HEK293 (cell line): ENCODE results near the gene SLC9A2.

ENCODE experiments used
- CTCF ChIA-PET: fragments of 350-600 bp; formaldehyde crosslinking; extraction: SDS; loops from one replicate; lab custom pipeline; 2021; ENCODE audit warnings: antibody characterized with exemption; lab: Yijun Ruan, JAX
- POLR2A ChIA-PET: fragments of 300-600 bp; formaldehyde crosslinking; extraction: SDS; loops from one replicate; lab custom pipeline; 2020; ENCODE audit warnings: antibody characterized with exemption, inconsistent platforms; lab: Yijun Ruan, JAX
- H3K27ac ChIP-seq: fragments of 200-500 bp; sonication (Bioruptor generic); 2 replicates; pipeline ENCODE4 v1.5.1; 2014; ENCODE audit warnings: low read depth, low read length, control low read depth, inconsistent platforms; ENCODE audit errors: extremely low read depth
- H3K36me3 ChIP-seq, 2 experiments: fragments of 200-500 bp in 1 of 2; sonication (Bioruptor generic) in 1 of 2; 1 replicate in 1 of 2; 2 replicates in 1 of 2; pipeline ENCODE4 v1.5.1; 2014 to 2017; ENCODE audit warnings: inconsistent platforms in 2 of 2, low read length in 2 of 2; ENCODE audit not compliant: control insufficient read depth in 2 of 2, insufficient read depth in 1 of 2
- H3K4me1 ChIP-seq: fragments of 200-500 bp; sonication (Bioruptor generic); 2 replicates; pipeline ENCODE4 v1.5.1; 2014; ENCODE audit warnings: mild to moderate bottlenecking, low read length, inconsistent platforms; ENCODE audit not compliant: control insufficient read depth, insufficient read depth
- H3K4me3 ChIP-seq: 2 replicates; pipeline ENCODE4 v1.5.1; 2011; ENCODE audit warnings: low read depth, mild to moderate bottlenecking, control low read depth, low read length, moderate library complexity
- H3K9me3 ChIP-seq: fragments of 200-500 bp; sonication (Bioruptor generic); 2 replicates; pipeline ENCODE4 v1.5.1; 2014; ENCODE audit warnings: low read depth, low read length, inconsistent platforms; ENCODE audit not compliant: control insufficient read depth, insufficient read depth
- GLIS1 ChIP-seq: fragments of 450-650 bp; formaldehyde crosslinking; IDR thresholded peaks from 2 replicates; pipeline ENCODE4 v1.5.1; 2016; ENCODE audit warnings: missing biosample characterization, missing genetic modification characterization
- HOXC10 ChIP-seq: sonication (generic); formaldehyde crosslinking; IDR thresholded peaks from 2 replicates; pipeline ENCODE4 v1.8.1; 2023; ENCODE audit warnings: mild to moderate bottlenecking, missing genetic modification reagents
- KLF10 ChIP-seq: fragments of 450-650 bp; IDR thresholded peaks from 2 replicates; pipeline ENCODE4 v1.5.1; 2018; ENCODE audit warnings: missing biosample characterization, mild to moderate bottlenecking, missing genetic modification characterization
- KLF8 ChIP-seq: fragments of 450-650 bp; formaldehyde crosslinking; IDR thresholded peaks from 2 replicates; pipeline ENCODE4 v1.5.1; 2016; ENCODE audit warnings: missing biosample characterization, missing genetic modification characterization
- KLF9 ChIP-seq: fragments of 450-650 bp; formaldehyde crosslinking; IDR thresholded peaks from 2 replicates; pipeline ENCODE4 v1.5.1; 2016; ENCODE audit warnings: missing biosample characterization, missing genetic modification characterization, low read depth
- PRDM1 ChIP-seq: fragments of 450-650 bp; formaldehyde crosslinking; IDR thresholded peaks from 2 replicates; pipeline ENCODE4; 2016; ENCODE audit warnings: missing biosample characterization, missing genetic modification characterization
- ZEB2 ChIP-seq: fragments of 450-650 bp; formaldehyde crosslinking; IDR thresholded peaks from 2 replicates; pipeline ENCODE4 v1.5.1; 2016; ENCODE audit warnings: missing biosample characterization, missing genetic modification characterization
- ZNF140 ChIP-seq: fragments of 450-650 bp; formaldehyde crosslinking; IDR thresholded peaks from 2 replicates; pipeline ENCODE4 v1.5.1; 2016; ENCODE audit warnings: missing biosample characterization, missing genetic modification characterization
- ZNF148 ChIP-seq: fragments of 450-650 bp; formaldehyde crosslinking; IDR thresholded peaks from 2 replicates; pipeline ENCODE4 v1.5.0; 2017; ENCODE audit warnings: missing biosample characterization, missing genetic modification characterization, borderline replicate concordance
- ZNF174 ChIP-seq: fragments of 450-650 bp; formaldehyde crosslinking; IDR thresholded peaks from 2 replicates; pipeline ENCODE4 v1.5.0; 2017; ENCODE audit warnings: missing biosample characterization, mild to moderate bottlenecking, missing genetic modification characterization
- ZNF19 ChIP-seq: fragments of 450-650 bp; formaldehyde crosslinking; IDR thresholded peaks from 2 replicates; pipeline ENCODE4; 2016; ENCODE audit warnings: missing biosample characterization, missing genetic modification characterization, low read depth
- ZNF214 ChIP-seq: fragments of 450-650 bp; formaldehyde crosslinking; IDR thresholded peaks from 2 replicates; pipeline ENCODE4 v1.5.1; 2017; ENCODE audit warnings: missing biosample characterization, mild to moderate bottlenecking, missing genetic modification characterization, borderline replicate concordance
- ZNF266 ChIP-seq: fragments of 450-650 bp; formaldehyde crosslinking; IDR thresholded peaks from 2 replicates; pipeline ENCODE4 v1.5.1; 2016; ENCODE audit warnings: missing biosample characterization, missing genetic modification characterization, low read depth
- ZNF341 ChIP-seq: fragments of 450-650 bp; formaldehyde crosslinking; IDR thresholded peaks from 2 replicates; pipeline ENCODE4; 2016; ENCODE audit warnings: low read depth, missing biosample characterization, missing genetic modification characterization
- ZNF362 ChIP-seq: fragments of 450-650 bp; formaldehyde crosslinking; IDR thresholded peaks from 2 replicates; pipeline ENCODE4 v1.5.1; 2016; ENCODE audit warnings: missing biosample characterization, missing genetic modification characterization
- ZNF37A ChIP-seq: fragments of 450-650 bp; IDR thresholded peaks from 2 replicates; pipeline ENCODE4 v1.5.1; 2018; ENCODE audit warnings: missing biosample characterization, missing genetic modification characterization
- ZNF394 ChIP-seq: fragments of 450-650 bp; formaldehyde crosslinking; IDR thresholded peaks from 2 replicates; pipeline ENCODE4 v1.5.1; 2016; ENCODE audit warnings: missing biosample characterization, missing genetic modification characterization, mild to moderate bottlenecking, moderate library complexity, borderline replicate concordance
- ZNF404 ChIP-seq: fragments of 450-650 bp; formaldehyde crosslinking; IDR thresholded peaks from 2 replicates; pipeline ENCODE4 v1.5.1; 2017; ENCODE audit warnings: missing biosample characterization, missing genetic modification characterization
- ZNF426 ChIP-seq: fragments of 450-650 bp; formaldehyde crosslinking; IDR thresholded peaks from 2 replicates; pipeline ENCODE4 v1.5.1; 2017; ENCODE audit warnings: missing biosample characterization, missing genetic modification characterization, mild to moderate bottlenecking, inconsistent platforms, moderate library complexity
- ZNF488 ChIP-seq: fragments of 450-650 bp; formaldehyde crosslinking; IDR thresholded peaks from 2 replicates; pipeline ENCODE4 v1.5.1; 2016; ENCODE audit warnings: missing biosample characterization, missing genetic modification characterization
- ZNF549 ChIP-seq: fragments of 450-650 bp; IDR thresholded peaks from 2 replicates; pipeline ENCODE4 v1.5.1; 2018; ENCODE audit warnings: missing biosample characterization, missing genetic modification characterization, mild to moderate bottlenecking, inconsistent platforms, moderate library complexity
- ZNF600 ChIP-seq: fragments of 450-650 bp; formaldehyde crosslinking; IDR thresholded peaks from 2 replicates; pipeline ENCODE4 v1.5.1; 2016; ENCODE audit warnings: missing biosample characterization, missing genetic modification characterization
- ZNF626 ChIP-seq: fragments of 450-650 bp; sonication (Bioruptor Pico); formaldehyde crosslinking; IDR thresholded peaks from 2 replicates; pipeline ENCODE4 v1.5.1; 2018; ENCODE audit warnings: missing biosample characterization, missing genetic modification characterization, inconsistent platforms
- ZNF654 ChIP-seq: fragments of 450-650 bp; formaldehyde crosslinking; IDR thresholded peaks from 2 replicates; pipeline ENCODE4 v1.5.1; 2016; ENCODE audit warnings: low read depth, missing biosample characterization, missing genetic modification characterization
- ZNF664 ChIP-seq: fragments of 450-650 bp; formaldehyde crosslinking; IDR thresholded peaks from 2 replicates; pipeline ENCODE4 v1.5.1; 2016; ENCODE audit warnings: missing biosample characterization, missing genetic modification characterization
- ZNF747 ChIP-seq: fragments of 450-650 bp; formaldehyde crosslinking; IDR thresholded peaks from 2 replicates; pipeline ENCODE4 v1.5.1; 2016; ENCODE audit warnings: missing biosample characterization, missing genetic modification characterization
- ZNF776 ChIP-seq: fragments of 450-650 bp; formaldehyde crosslinking; IDR thresholded peaks from 2 replicates; pipeline ENCODE4 v1.5.0; 2017; ENCODE audit warnings: missing biosample characterization, missing genetic modification characterization, borderline replicate concordance
- ZNF791 ChIP-seq: fragments of 450-650 bp; formaldehyde crosslinking; IDR thresholded peaks from 2 replicates; pipeline ENCODE4 v1.5.1; 2016; ENCODE audit warnings: missing biosample characterization, missing genetic modification characterization
- TF ChIP-seq, protein P1 (sequence below): sonication (generic); formaldehyde crosslinking; IDR thresholded peaks from 2 replicates; pipeline ENCODE4 v1.8.1; 2022; ENCODE audit warnings: mild to moderate bottlenecking, moderate library complexity, missing genetic modification reagents
- TF ChIP-seq, protein P2 (sequence below): fragments of 450-650 bp; formaldehyde crosslinking; IDR thresholded peaks from 2 replicates; pipeline ENCODE4 v1.5.1; 2016; ENCODE audit warnings: missing biosample characterization, missing genetic modification characterization

The SLC9A2 gene

DNA sequence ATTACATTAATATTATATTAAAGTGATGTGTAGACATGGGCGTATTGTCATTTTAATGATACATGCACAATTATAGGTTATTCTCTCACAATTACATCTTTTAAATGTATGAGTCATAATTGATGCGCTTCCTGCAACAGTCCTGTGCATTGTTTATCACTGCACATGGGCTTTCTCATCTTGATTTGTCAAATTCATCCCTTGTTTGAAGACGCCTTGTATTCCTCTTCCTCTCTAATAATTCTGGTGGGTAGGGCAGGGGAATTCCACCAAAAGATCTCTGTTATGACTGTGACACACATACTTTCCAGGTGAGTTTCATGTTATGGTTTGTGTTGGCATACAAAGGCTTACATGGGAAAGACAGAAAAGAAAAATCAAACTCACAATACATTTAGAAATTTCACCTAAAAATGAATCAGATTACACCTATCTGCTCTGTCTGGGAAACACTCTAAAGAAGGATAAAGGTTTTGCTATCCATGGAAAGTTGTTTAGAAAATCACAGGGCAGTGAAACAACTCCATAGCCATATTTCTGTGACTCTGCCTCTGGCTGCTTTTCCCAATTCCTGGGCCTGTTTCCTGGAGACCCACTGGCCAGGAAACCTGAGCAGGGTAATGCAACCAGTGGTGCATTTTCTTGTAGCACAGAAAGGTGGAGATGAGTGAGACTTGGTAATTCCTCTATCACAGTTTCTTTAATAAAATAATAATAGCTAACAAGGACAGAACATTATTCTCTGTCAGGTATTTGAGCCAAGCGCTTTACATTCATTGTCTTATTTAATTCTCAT is 13.2 kb downstream of the SLC9A2 start (continued):
- no peak for TF ChIP-seq GLIS1
- TF ChIP-seq ZNF19 = no peak
- no peak for TF ChIP-seq ZNF747
- TF ChIP-seq KLF8 (tag by site-specific recombination) = no peak
- TF ChIP-seq ZNF600 (tag by site-specific recombination) = no peak

DNA sequence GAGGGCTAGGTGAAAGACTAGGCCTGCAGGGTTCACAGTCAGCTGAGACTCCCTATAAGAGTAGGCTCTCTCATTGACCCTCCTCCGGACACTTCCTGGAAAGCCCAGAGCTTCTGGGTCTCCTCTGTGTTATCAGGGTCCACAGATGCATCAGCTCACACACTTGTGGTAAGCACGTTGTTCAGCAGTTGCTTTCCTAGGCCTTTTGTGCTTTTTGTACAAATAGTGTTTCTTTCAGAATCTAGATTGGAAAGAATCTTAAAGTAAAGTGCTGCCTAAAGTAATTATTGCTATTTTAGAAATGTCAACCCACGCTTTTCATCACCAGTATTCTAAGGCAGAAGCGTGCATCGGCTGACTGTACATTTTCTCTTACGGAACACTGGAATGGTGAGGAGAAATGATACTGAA is 15.5 kb downstream of the SLC9A2 start:
- no peaks in the 10 kb centered on the region for H3K36me3 ChIP-seq
- ChIA-PET POLR2A (no interaction called here), CTCF (interaction anchor here (0.6 to 0.7 kb wide), 2 partner anchors 69 to 187 kb away, joined by 3 read pairs; no protein-coding TSS in a partner anchor)
- H3K4me1 ChIP-seq = no peaks in the 10 kb centered on the region
- no peak for TF ChIP-seq ZNF148 (tag by site-specific recombination)
- no peak for TF ChIP-seq ZNF654
- TF ChIP-seq ZNF488 = no peak
- TF ChIP-seq ZNF791 (tag by site-specific recombination) = no peak
- no peak for TF ChIP-seq HOXC10
- TF ChIP-seq ZNF626 (tag by site-specific recombination) = no peak
- TF ChIP-seq ZNF174 (tag by site-specific recombination) = no peak
- no peak for TF ChIP-seq ZNF37A (tag by site-specific recombination)
- TF ChIP-seq ZEB2 (tag by site-specific recombination) = no peak
- no peak for TF ChIP-seq ZNF404
- no peak for TF ChIP-seq GLIS1
- TF ChIP-seq, protein P1, sequence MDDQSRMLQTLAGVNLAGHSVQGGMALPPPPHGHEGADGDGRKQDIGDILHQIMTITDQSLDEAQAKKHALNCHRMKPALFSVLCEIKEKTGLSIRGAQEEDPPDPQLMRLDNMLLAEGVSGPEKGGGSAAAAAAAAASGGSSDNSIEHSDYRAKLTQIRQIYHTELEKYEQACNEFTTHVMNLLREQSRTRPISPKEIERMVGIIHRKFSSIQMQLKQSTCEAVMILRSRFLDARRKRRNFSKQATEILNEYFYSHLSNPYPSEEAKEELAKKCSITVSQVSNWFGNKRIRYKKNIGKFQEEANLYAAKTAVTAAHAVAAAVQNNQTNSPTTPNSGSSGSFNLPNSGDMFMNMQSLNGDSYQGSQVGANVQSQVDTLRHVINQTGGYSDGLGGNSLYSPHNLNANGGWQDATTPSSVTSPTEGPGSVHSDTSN = no peak
- no peak for TF ChIP-seq ZNF426
- TF ChIP-seq ZNF214 = no peak
- TF ChIP-seq KLF10 = no peak
- no peak for TF ChIP-seq ZNF394
- TF ChIP-seq ZNF747 = no peak
- no peak for TF ChIP-seq ZNF266 (tag by site-specific recombination)
- no peak overlapping the region for H3K27ac ChIP-seq
- no peaks in the 10 kb centered on the region for H3K9me3 ChIP-seq
- H3K4me3 ChIP-seq = no peak overlapping the region

- no peaks in the 10 kb centered on the region for H3K4me1 ChIP-seq
- CTCF ChIA-PET = no interaction called here
- POLR2A ChIA-PET = no interaction called here
- no peaks in the 10 kb centered on the region for H3K9me3 ChIP-seq
- H3K4me3 ChIP-seq = no peak overlapping the region
- no peak overlapping the region for H3K27ac ChIP-seq
- H3K36me3 ChIP-seq = no peaks in the 10 kb centered on the region
- TF ChIP-seq ZNF664 (no peak), ZNF140 (tag by site-specific recombination) (no peak), ZNF776 (tag by site-specific recombination) (no peak), ZNF362 (tag by site-specific recombination) (no peak), ZNF341 (tag by site-specific recombination) (no peak), PRDM1 (no peak), ZNF549 (tag by site-specific recombination) (no peak), KLF9 (tag by site-specific recombination) (no peak)
- TF ChIP-seq, protein P2, sequence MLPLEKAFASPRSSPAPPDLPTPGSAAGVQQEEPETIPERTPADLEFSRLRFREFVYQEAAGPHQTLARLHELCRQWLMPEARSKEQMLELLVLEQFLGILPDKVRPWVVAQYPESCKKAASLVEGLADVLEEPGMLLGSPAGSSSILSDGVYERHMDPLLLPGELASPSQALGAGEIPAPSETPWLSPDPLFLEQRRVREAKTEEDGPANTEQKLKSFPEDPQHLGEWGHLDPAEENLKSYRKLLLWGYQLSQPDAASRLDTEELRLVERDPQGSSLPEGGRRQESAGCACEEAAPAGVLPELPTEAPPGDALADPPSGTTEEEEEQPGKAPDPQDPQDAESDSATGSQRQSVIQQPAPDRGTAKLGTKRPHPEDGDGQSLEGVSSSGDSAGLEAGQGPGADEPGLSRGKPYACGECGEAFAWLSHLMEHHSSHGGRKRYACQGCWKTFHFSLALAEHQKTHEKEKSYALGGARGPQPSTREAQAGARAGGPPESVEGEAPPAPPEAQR (tag by site-specific recombination) = no peak
Measured at GRCh38 chr2:102635317-102635716, 16.0 kb downstream of the SLC9A2 start.
